Inflammatory macrophage treated with lipopolysaccharide for 1 hour (primary cell): Measurements from ENCODE around the gene SEC14L1.
"Not testable (repeated sequence)": the region's sequence is repeated elsewhere in the genome, so short reads cannot be mapped to it uniquely, and the experiment has no call there.

Experiments
- DNase-seq, 2 donors: peaks; one replicate each; pipeline ENCODE4 v3.0.0-alpha.2; 2020 to 2022

SEC14L1 gene

DNA sequence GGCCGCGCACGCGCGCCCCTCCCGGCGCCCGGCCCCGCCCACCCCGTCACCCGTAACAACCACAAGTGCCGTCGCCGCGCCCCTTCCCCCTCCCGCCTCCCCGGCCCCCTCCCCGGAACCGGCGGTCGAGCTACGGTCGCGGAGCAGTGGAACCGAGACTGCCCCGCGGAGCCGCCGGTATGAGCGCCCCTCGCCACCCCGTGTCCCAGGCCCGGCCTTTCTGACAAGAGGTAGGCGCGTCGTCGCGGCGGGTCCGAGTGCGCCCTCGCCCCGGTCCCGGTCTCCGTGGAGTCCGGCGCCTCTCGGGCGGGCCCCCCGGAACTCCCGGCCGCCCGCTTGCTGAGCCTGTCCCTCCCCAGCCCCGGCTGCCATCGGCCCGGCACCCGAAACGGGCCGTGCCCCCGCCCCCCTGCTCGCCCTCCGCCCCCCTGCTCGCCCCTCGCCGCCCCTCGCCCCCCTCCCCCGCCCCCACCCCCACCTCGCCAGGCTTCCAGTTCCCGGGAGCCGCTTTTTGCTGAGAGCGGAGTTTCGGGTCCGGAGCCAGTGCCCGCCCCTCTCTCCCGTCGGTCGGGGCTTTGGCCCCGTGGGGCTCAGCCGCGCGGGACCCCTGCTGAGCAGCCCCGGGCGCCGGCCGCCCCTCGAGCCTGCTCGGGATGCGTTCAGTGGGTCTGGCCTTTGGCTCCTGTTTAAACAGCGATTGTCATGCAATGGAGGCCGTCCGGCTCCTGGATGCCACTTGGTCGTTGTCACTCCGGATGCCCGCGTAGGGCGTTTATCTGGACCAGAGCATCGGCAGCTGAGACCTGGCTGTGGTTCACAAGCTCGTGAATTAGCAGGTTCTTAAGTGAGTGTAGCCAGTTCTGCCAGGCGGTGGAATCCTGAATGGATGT is at the start of gene SEC14L1:
Gene SEC14L1, plus strand, starts transcription at position 92 of the 890 bp plus-strand sequence. CDS start 2,628 bp downstream, outside the sequence.
- peak in 1 of 2 donors; percentile 31 for DNase-seq

DNA sequence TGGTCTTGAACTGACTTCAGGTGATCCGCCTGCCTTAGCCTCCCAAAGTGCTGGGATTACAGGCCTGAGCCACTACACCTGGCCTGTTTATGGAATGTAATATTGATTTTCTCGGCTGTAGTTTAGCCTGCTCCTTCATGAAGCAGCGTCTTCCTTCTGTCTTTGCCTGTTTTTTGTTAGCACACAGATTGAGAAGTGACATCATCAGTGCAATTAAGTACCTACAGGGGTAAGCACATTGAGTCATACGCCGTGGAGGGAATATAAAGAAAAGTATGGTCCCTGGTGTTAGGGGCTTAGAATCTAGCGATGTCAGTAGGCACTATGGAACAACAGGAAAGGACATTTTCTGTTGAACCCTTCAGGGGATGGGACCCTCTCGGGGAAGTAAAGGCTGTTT is 48.7 kb upstream of the SEC14L1 start:
- DNase-seq: no peak

DNA sequence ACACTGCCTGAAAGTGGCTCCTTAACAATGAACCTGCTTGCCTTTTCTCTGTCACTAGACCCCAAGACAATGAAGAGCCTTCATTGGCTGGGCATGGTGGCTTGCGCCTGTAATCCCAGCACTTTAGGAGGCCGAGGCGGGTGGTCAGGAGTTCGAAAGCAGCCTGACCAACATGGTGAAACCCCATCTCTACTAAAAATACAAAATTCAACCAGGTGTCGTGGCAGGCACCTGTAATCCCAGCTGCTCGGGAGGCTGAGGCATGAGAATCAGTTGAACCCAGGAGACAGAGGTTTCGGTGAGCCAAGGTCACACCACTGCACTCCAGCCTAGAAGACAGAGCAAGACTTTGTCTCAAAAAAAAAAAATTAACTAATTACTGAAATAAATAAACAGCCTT is 45.3 kb upstream of the SEC14L1 start:
- no peak for DNase-seq

DNA sequence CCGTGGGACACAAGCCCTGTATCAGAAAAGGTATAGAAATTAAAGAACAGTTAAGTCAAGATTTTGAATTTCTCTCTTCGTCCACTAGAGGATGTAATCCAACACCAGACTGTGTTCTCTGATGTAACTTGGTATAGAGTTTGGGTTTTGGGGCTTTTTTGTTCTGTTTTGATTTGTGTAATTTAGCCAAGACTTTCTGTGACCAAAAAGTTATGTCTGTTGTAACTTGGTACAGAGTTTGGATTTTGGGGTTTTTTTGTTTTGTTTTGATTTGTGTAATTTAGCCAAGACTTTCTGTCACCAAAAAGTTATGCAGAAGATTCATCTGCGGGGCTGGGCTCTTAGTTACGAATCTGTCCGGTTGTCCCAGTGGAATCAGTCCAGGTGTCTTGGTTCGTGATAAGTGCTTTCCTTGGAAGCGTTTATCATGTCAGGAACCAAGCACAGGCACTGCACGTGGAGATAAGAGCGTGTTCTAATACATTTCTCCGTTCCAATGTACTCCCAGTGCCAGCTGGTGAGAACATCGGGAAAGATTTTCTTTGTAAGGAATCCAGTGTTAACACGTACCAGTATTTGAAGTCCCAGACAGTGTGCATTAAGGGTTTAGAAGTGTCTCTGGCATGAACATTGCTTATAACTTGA is 44.1 kb upstream of the SEC14L1 start:
- DNase-seq: peak; percentile 59 to 61

DNA sequence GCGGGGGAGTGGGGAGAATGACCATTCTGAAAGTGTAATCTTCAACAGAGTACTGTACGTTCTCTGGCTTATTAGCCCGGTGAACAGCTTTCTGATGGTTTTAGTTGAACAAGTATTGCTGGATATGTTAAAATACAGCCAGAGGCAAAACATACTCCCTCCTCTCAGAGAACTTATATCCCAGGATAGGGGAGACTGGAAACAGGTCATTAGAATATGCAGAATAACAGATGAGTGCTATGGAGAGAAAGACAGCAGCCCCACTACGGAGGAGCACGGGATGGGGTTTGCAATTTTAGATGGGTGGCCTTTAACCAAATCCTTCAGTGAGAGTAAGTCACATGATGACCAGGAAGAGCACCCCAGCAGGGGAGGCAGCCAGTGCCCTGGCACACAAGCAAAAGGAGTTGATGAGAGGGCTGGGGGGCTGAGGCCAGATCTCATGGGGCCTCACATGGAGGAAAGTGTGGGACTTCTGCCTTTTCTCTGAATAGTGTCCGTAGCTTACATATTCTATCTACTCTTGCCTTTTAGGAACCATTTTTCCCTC is 43.1 kb upstream of the SEC14L1 start:
- DNase-seq: no peak

DNA sequence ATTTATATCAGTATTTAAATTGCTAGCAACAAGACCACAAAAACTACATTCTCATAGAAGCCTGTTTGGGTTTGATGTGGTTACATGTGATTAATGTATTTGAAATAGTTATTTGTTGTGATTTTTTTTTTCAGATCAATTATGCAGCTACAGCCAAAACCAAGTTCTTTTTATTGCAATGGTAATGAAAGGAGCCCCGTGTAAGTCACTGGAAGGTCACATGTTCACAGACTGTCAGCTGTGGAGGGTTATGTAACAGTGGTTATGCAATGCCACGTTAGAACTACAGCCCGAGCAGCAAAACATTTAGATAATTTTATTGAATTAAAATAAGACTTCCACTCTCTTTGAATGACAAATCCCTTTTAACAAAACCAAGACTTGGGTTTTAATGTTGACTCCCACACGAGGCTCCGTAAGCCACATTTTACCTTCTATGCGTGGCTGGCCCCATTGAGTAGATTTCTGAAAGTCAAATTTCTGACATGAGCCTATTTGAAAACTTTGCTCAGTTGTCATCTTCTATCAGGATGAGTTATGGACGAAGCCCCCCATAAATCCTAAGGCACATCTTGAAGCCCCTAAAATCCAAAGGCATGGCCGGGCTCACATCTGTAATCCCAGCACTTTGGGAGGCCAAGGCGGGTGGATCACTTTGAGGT is 41.8 kb upstream of the SEC14L1 start:
- DNase-seq: peak; percentile 80 to 90

DNA sequence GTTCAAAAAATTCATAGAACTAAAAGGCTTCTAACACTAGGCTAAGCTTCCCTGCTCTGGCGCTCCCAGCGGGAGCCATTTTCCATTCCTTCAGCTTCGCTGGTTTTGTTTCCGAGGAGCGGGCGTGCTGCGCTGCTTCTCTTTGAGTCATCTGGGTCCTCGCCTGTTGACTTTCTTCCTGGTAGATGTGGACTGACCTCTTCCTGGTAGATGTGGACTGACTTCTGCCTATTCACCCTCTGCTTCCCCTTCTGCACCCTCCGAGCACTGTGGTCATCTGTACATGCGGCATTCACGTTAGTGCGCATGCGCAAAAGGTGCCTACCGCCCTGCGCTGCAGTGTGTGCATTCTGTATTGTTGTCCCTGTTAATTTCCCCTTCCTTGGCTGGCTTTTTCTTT is 40.8 kb upstream of the SEC14L1 start:
- DNase-seq: peak; percentile 91 to 97

DNA sequence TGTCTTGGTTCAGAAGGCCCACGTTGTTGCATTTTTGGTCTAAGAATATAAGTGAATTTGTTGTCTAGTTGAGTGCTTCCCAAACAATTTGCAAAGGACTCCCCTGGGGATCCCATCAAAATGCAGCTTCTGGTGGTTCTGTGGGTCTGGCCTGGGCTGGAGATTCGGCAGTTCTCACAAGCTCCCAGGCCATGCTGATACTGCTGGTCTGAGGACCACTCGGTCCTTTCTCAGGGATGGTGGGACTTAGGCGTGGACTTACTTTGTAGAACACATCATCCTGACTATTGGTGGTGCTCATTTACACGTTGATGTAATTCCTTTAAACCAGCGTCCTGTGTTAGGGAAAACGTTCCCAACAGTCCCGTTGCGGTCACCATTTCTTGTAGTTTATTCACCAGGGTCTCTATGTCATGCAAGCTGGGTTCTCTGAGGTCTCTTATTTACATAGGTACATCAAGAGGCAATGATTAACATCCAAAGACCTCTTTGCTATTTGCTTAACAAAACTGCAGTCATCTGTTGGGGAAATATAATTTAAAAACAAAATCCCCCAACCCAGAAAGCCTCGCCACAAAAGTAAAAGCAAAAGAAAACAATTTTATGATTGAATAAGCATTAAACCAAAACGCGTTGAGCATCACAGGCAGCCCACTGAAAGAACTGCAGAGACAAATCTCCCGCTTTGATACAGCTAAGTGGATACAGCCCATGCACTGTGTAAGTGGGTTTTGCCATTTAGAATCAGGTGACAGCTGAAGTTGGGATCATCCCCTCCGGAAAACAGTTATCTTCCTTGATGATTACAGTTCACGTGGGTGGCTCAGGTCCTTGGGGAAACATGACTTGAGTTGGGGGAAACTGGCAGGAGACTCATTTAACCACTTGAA is 39.0 kb upstream of the SEC14L1 start:
- DNase-seq: no peak

DNA sequence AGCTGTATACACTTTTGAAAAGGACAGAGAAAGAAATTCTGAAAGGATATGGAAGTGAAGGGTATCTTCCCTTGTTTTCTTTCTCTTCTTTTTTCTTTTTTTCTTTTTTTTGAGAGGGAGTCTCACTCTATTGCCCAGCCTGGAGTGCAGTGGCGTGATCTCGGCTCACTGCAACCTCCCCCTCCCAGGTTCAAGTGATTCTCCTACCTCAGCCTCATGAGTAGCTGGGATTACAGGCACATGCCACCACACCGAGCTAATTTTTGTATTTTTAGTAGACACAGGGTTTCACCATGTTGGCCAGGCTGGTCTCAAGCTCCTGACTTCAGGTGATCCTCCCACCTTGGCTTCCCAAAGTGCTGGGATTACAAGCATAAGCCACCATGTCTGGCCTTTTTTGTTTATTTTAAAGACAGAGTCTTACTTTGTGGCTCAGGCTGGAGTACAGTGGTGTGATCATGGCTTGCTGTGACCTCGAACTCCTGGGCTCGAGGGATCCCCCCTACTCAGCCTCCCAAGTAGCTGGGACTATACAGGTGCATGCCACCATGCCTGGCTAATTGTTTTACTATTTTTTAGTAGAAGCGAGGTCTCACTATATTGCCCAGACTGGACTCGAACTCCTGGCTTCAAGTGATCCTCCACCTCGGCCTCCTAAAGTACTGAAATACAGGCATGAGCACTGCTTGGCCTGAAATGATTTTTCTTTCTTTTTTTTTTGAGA is 38.2 kb upstream of the SEC14L1 start:
- not testable (repeated sequence) for DNase-seq

DNA sequence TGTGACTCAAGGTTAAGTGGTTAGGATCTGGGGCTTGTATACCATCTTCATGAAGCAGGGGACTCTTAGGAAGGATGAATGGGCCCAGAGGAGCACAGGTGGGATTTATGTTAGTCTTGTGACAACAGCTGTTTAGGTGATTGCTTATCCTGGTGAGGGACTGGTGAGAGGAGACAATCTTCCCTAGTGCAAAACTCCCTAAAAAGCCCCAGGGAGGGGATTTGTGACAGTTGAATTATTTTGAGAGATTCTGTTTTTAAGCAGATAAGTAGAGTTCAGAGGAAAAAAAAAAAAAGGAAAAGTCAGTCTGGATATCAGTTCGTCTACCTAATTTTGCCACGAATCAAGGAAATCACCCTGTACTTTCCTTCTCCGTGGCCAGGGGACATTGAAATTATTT is 35.1 kb upstream of the SEC14L1 start:
- no peak for DNase-seq

DNA sequence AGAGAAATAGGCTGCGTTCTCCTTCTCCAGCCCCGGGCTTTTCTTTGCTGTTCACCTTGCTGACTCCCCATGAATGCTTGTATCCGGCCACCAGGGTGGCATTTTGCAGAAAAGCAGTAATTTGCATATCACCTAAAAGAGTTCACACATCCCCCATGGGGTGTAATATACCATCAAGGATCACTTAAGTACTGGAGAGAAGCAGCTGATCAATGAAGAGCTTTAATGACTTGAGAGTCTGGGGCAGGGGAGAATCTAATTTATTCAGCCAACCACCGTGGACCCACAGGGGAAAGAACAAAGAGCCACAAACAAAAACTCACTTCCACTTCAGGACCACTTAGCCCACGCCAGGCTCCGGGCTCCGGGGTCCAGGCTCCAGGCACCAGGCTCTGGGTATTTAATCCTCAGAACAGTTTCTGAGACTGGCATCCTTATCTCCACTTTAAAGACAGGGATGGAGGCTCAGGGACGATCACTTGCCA is 33.9 kb upstream of the SEC14L1 start:
- no peak for DNase-seq

DNA sequence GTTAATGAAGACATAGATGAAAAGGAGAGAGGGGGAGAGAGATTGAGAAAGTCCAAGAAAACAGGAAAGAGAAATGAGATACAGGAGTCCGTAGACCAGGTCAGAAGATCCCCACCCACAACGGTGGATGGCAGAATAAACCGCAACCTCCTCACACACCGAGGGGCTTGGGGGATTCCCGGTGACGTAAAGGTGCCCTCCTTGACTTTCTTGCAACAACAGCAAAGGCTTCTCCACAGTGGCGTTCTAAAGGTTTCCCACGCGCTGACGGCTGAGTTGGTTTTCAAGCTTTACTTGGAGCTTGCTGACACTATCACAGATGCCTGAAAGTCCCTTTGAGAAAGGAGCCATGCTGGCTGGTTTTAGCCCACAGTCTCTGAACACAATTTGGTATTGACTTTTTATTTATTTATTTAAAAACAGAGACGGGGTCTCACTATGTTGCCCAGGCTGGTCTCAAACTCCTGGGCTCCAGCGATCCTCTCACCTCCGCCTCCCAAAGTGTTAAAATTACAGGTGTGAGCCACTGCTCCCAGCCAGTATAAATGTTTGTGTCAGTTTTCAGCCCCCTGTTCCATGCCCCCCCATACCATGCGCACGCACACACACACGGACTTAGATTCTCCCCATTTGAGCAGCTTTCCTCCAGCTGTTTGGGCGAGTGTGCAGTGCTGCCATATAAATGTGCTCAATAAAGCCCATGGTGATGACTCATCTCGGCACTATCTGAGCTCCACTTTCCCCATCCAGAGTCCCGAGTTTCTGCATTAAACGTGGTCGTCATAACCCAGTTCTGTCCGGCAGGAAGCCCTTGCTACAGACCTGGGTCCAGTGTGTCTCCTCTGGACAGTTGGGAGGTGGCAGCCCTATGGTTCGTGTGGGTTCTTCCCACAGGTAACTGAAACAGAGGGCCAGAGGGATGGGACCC is 33.0 kb upstream of the SEC14L1 start:
- DNase-seq: no peak

DNA sequence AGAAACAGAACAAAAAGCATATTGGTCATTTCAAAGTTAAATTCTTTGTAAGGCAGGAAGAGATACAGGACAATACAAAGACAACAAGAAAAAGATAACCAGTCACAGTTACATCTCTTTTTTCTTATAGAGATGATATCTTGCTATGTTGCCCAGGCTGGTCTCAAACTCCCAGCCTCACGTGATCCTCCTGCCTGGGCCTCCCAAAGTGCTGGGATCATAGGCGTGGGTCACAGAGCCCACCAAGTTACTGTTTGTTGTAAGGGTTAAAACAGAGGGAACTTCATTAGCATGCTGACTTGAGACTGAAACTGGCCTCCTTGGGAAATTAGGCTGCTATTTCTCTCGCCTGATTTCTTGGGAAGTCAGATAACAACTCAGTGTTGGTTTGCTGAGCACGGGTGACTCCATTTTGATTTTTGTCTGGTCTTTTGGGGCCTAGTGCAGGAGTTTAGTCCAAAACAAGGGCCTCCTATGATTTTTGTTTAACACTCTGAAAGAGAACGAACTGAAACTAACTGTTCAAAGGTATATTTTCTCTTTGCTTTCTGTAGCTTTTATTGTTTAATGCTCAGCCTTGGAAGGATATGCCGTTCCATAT is 31.5 kb upstream of the SEC14L1 start:
- no peak for DNase-seq

DNA sequence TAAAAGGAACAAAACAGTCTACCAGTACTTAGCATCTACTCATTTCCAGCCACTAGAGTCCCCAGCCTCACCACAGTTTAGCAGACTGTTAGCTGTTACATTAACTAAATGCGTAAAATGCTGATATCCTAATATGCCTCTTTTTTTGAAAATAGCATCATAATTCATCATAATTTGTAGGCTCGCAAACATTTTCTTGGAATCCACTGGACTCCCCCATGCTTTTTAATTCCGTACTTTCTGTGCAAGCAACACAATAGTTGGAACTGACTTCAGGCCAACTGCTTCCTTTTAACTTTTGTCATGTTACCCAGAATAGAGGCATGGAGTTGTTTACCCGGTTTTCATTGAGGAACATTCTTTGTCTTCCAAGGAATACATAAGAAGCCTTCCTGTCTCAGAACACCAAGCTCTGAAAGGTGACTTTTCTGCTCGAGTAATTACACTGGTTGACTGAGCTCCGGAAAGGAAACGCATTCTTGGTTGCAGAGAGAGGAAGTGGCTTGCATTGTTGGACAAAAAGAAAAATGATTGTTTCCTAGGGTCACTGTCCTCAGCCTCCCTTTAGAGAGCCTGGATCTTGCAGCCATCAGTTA is 30.9 kb upstream of the SEC14L1 start:
- DNase-seq: peak in 1 of 2 donors; percentile 35

DNA sequence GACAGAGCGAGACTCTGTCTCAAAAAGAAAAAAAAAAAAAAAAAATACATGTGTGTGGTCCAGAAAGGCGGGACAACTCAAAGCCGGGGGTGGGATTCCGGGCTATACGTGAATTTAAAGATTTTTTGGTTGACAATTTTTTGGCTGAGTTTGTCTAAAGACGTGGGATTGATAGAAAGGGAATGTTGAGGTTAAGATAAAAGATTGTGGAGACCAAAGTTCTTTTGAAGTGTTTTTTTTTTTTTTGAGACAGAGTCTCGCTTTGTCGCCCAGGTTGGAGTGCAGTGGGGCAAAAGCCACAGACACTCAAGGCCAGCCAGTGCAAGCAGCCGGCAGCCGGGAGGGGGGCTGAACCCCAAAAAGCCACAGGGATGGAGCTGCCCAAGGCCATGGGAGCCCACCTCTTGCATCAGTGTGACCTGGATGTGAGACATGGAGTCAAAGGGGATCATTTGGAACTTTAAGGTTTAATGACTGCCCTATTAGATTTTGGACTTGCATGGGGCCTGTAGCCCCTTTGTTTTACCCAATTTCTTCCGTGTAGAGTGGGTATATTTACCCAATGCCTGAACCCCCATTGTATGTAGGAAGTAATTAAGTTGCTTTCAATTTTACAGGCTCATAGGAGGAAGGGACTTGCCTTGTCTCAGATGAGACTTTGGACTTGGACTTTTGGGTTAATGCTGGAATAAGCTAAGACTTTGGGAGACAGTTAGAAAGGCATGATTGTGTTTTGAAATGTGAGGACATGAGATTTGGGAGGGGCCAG is 29.4 kb upstream of the SEC14L1 start:
- not testable (repeated sequence) for DNase-seq

DNA sequence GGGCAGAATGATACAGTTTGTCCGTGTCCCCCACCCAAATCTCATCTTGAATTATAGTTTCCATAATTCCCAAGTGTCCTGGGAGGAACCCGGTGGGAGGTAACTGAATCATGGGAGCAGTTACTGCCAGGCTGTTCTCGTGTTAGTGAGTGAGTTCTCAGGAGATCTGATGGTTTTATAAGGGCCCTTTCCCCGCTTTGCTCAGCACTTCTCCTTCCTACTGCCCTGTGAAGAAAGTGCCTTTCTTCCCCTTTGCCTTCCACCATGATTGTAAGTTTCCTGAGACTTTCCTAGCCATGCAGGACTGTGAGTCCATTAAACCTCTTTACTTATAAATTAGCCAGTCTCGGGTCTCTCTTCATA is 28.9 kb upstream of the SEC14L1 start:
- DNase-seq: peak; percentile 65 to 80

DNA sequence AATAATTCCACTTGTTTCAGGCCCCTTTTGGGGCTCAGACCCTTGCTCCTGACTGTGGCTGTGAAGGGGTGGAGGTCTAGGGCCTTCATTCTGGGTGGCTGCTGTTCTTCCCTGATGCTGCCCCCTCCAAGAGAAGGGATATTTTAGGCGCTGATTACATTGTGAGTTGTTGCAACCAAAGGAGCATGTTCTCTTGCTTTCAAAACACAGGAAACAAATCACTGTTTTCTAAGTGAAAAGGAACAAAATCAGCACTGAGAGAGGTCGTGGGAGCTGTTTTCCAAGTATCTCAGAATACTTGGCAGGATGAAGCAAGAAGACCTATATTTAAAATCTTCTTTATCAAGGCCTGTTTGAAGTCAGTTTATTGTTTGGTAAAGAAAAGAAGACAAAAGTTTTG is 25.3 kb upstream of the SEC14L1 start:
- peak; percentile 50 to 66 for DNase-seq

DNA sequence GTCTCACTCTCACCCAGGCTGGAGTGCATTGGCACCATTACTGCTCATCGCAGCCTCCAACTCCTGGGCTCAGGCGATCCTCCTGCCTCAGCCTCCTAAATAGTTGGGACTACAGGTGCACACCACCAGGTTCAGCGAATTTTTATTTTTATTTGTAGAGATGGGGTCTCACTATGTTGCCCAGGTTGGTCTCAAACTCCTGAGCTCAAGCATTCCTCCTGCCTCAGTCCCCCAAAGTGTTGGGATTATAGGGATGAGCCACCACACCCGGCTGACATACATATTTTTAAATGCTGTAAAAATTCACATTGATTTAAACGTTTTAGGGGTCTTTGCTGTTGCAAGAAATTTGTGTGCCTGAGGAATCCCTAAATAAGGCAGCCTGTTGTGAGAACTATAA is 24.8 kb upstream of the SEC14L1 start:
- DNase-seq: no peak
